Chondrocyte (in vitro differentiated cells): ENCODE measurements around the gene MEFV. TPM values are rescaled to one million over a fixed set of nuclear protein-coding genes. Genes with fewer than 3 reads are reported as not detected.
A peak's percentile ranks its signal among the peaks of the same experiment; 100 is the strongest.
"Not testable (repeated sequence)": the region's sequence is repeated elsewhere in the genome, so short reads cannot be mapped to it uniquely, and the experiment has no call there.

Source experiments
- DNase-seq: peaks from one replicate; pipeline ENCODE4 v3.0.0; 2021; ENCODE audit warnings: mixed read lengths, low spot score
- H3K27ac Mint-ChIP-seq: one replicate; pipeline ENCODE4 v1.8.0; 2021; ENCODE audit warnings: mild to moderate bottlenecking, moderate library complexity, mixed read lengths; ENCODE audit not compliant: unreplicated experiment
- H3K27me3 Mint-ChIP-seq: 2 replicates; pipeline ENCODE4 v1.8.0; 2021; ENCODE audit warnings: low read depth, mixed read lengths
- H3K36me3 Mint-ChIP-seq: 2 replicates; pipeline ENCODE4 v1.8.0; 2021; ENCODE audit warnings: low read depth, mixed read lengths
- H3K4me1 Mint-ChIP-seq: 2 replicates; pipeline ENCODE4 v1.8.0; 2021; ENCODE audit warnings: low read depth, mild to moderate bottlenecking, mixed read lengths
- H3K4me3 Mint-ChIP-seq: one replicate; pipeline ENCODE4 v1.8.0; 2021; ENCODE audit warnings: mild to moderate bottlenecking, moderate library complexity, mixed read lengths; ENCODE audit not compliant: unreplicated experiment
- H3K9me3 Mint-ChIP-seq: 2 replicates; pipeline ENCODE4 v1.8.0; 2021; ENCODE audit warnings: low read depth, mixed read lengths
- total RNA-seq: library from RNA; stranded (reverse); gene quantifications from 3 replicates; pipeline ENCODE4 v1.2.1, GENCODE V29; 2021
- TF ChIP-seq, protein P1 (sequence below): fragments of 200-600 bp; sonication (generic); IDR thresholded peaks from 2 replicates; pipeline ENCODE4 v1.5.0; 2021; ENCODE audit warnings: antibody characterized with exemption, mild to moderate bottlenecking, moderate library complexity

MEFV gene
- total RNA-seq, 1 donor from 2014 or later, result not detected

DNA sequence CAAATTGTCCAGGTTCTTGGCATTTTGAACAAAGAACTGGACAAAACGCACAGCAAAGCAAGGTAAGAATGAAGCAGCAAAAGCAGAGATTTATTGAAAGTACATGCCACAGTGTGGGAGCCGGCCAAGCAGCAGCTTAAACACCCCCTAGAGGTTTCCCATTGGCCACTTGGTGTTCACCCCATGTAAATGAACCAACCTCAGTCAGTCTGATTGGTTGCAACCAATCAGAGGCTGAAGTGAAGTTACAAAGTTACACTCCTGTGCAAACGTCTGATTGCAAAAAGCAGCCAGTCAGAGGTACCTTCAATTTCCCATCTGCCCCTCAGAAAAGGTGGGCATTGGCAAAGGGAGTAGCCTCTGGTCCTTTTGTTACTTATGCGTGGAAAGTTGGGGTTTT is 18.1 kb upstream of the MEFV start:
- DNase-seq, result no peak
- Mint-ChIP-seq H3K4me1 (no peaks in the 10 kb centered on the region), H3K27me3 (peaks cover 5% of the 10 kb centered on the region), H3K27ac (no peak overlapping the region), H3K4me3 (no peak overlapping the region), H3K36me3 (no peaks in the 10 kb centered on the region), H3K9me3 (no peaks in the 10 kb centered on the region)
- TF ChIP-seq, protein P1, sequence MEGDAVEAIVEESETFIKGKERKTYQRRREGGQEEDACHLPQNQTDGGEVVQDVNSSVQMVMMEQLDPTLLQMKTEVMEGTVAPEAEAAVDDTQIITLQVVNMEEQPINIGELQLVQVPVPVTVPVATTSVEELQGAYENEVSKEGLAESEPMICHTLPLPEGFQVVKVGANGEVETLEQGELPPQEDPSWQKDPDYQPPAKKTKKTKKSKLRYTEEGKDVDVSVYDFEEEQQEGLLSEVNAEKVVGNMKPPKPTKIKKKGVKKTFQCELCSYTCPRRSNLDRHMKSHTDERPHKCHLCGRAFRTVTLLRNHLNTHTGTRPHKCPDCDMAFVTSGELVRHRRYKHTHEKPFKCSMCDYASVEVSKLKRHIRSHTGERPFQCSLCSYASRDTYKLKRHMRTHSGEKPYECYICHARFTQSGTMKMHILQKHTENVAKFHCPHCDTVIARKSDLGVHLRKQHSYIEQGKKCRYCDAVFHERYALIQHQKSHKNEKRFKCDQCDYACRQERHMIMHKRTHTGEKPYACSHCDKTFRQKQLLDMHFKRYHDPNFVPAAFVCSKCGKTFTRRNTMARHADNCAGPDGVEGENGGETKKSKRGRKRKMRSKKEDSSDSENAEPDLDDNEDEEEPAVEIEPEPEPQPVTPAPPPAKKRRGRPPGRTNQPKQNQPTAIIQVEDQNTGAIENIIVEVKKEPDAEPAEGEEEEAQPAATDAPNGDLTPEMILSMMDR, result no peak

DNA sequence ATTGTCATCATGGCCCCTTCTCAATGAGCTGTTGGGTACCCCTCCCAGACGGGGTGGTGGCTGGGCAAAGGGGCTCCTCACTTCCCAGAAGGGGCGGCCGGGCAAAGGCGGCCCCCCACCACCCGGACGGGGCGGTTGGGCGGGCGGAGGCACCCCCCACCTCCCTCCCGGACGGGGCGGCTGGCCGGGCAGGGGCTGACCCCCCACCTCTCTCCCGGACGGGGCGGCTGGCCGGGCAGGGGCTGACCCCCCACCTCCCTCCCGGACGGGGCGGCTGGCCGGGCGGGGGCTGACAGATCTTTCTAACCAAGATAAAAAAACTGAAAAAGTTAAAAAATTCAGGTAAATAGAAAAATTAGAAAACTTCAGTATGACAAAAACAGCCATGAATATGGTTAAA is 14.8 kb upstream of the MEFV start:
- H3K4me1 Mint-ChIP-seq, H3K27ac Mint-ChIP-seq, H3K9me3 Mint-ChIP-seq, H3K27me3 Mint-ChIP-seq, H3K4me3 Mint-ChIP-seq, H3K36me3 Mint-ChIP-seq, DNase-seq: not testable (repeated sequence)

DNA sequence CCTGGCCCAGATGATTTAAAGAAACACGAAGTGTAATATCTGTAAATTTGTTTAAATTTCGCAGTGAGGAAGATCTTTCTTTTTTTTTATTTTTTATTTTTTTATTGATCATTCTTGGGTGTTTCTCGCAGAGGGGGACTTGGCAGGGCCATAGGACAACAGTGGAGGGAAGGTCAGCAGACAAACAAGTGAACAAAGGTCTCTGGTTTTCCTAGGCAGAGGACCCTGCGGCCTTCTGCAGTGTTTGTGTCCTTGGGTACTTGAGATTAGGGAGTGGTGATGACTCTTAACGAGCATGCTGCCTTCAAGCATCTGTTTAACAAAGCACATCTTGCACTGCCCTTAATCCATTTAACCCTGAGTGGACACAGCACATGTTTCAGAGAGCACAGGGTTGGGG is 14.3 kb upstream of the MEFV start:
- not testable (repeated sequence) for H3K27me3 Mint-ChIP-seq, H3K36me3 Mint-ChIP-seq, H3K4me1 Mint-ChIP-seq, H3K4me3 Mint-ChIP-seq, H3K27ac Mint-ChIP-seq, DNase-seq, H3K9me3 Mint-ChIP-seq

DNA sequence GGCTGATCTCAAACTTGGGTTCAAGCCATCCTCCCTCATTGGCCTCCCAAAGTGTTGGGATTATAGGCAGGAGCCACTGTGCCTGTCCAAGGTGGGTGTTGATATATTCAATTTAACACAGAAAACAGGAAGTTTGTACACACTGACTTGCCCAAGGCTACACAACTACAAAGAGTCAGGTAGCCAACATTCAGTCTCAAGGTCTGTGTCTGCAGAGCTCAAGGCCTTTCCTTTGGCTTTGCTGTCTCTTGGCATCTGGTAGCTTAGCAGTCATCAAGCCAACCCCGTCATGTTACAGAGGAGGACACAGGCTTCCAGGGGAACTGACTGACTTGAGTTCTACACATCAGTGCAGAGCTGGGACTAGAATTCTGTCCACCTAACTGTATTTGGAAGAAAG is 11.9 kb upstream of the MEFV start:
- no peak for DNase-seq
- Mint-ChIP-seq H3K36me3 (peaks cover 2% of the 10 kb centered on the region), H3K27me3 (no peaks in the 10 kb centered on the region), H3K4me3 (no peak overlapping the region), H3K27ac (no peak overlapping the region), H3K9me3 (no peaks in the 10 kb centered on the region), H3K4me1 (peaks cover 21% of the 10 kb centered on the region)
- TF ChIP-seq, protein P1, result no peak

DNA sequence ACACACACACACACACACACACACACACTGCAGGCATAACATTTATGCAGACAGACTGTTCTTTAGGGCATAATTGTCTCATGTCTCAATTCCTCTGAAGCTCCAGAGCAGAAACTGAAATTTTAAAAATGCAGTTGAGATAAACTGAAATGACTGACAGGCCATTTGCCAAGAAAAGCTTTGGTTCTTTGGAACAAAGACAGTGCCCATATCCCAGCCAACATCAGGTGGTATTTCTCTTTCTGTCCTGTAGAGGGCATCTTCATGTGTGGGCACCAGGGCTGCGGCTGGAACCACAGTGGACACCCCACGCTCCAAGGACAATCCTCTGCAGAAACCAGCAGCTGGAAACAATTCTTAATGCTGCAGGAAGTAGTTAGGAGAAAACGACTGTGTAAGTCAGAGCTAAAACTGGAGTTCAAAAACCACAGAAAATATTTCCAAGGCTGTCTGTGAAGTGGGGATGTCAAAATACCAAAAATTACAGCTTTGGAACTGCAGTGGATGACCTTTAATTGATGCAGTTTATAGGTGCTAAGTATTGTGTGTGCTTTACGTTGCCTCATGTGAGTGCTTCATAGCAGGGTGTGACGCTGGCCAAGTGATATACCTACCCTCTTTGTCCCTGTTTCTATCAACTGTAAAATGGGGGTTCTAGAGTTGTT is 10.6 kb upstream of the MEFV start:
- Mint-ChIP-seq H3K9me3 (no peaks in the 10 kb centered on the region), H3K4me1 (peaks cover 24% of the 10 kb centered on the region), H3K36me3 (peaks cover 2% of the 10 kb centered on the region), H3K4me3 (no peak overlapping the region), H3K27me3 (no peaks in the 10 kb centered on the region), H3K27ac (peak overlapping the region; percentile 41)
- no peak for DNase-seq
- TF ChIP-seq, protein P1, result peak; percentile 75

DNA sequence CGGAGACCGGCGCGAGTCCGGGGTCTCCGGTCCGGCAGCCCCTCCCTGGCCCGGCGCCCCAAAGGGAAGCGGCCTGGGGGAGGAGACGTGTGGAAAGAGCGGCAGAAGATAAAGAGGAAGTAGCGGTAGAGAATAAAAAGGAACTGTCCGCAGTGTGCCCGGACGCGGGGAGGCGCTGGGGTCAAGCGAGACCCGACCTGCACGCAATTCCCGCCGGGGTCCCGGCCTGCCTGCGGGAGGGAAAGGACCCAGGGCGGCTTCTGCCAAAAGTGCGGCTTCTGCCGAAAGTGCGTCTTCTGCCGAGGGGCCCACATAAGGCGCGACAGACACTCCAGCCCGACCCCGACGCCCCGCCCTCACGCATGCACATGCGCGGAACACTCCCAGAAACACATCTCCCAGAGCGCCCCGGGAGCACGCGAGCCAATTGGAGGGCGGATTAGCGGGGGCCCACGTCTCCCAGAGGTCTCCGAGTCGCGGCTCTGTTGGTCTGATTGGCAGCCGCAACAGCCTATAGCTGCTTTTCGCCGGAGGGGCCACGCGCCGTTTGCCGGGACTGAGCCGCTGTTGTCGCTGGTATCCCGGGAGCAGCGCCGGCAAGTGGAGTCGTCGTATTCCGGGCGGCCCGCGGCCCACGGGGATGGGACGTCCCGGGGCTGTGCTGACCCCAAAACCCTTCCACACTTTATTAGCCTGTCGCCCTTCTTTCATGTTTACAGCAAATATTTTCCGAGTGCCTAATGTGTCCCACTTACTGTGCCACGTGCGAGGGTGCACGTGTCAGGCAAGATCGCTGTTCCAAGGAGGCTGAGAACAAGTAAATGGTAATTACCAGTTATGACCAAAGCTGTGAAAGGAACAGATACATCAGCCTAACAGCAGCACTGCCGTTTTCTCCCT is 8.0 kb upstream of the MEFV start:
- peaks cover 2% of the 10 kb centered on the region for H3K36me3 Mint-ChIP-seq

More for the DNA sequence above, 8.0 kb upstream of the MEFV start:
- no peaks in the 10 kb centered on the region for H3K9me3 Mint-ChIP-seq
- no peaks in the 10 kb centered on the region for H3K27me3 Mint-ChIP-seq
- H3K4me3 Mint-ChIP-seq, result peak overlapping the region; percentile 82
- peak; percentile 99 for DNase-seq
- TF ChIP-seq, protein P1, result peak; percentile 75
- peak overlapping the region; percentile 96 for H3K27ac Mint-ChIP-seq
- H3K4me1 Mint-ChIP-seq, result peaks cover 24% of the 10 kb centered on the region
